ENCODE measurements around the gene PRRG4. TPM values are rescaled to one million over a fixed set of nuclear protein-coding genes. Genes with fewer than 3 reads are reported as not detected.
"Not testable (repeated sequence)": the region's sequence is repeated elsewhere in the genome, so short reads cannot be mapped to it uniquely, and the experiment has no call there.

PRRG4 gene
- total RNA-seq, 4 donors from 2014 or later = 1.7 to 6.7 (median 2.5) TPM

DNA sequence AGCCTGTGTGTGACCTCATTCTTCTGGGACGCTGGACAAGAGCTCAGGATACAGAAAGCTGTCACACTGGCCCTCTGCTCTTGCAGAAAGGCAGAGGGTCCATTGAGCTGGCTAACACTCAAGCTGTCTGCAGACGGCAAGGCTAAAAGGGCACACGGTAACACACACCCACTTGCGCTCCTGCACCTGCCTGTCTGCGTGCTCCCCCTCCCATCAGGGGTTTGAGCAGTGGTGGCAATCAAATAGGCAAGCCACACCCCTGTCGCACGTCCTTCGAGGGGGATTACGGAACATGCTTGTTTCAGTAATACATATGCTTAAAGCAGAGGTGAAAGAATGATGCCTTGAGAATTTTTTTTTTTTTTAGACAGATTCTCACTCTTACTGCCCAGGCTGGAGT lies 55.8 kb downstream of the PRRG4 start:
- H3K27ac ChIP-seq = no peak overlapping the region
- no peaks in the 10 kb centered on the region for H3K36me3 ChIP-seq
- WGBS, 2 donors (ENCODE audit: low coverage in 1 of 2) = 79 to 96% methylated on average over 4 to 5 of the region's 9 CpGs
- H3K4me1 ChIP-seq = no peaks in the 10 kb centered on the region
- H3K27me3 ChIP-seq = no peaks in the 10 kb centered on the region
- TF ChIP-seq POLR2A (IDR thresholded peaks at IDR 0.05) (no peak), POLR2AphosphoS5 (IDR thresholded peaks at IDR 0.05) (no peak), EP300 (IDR thresholded peaks at IDR 0.05) (no peak)
- TF ChIP-seq, protein P1, sequence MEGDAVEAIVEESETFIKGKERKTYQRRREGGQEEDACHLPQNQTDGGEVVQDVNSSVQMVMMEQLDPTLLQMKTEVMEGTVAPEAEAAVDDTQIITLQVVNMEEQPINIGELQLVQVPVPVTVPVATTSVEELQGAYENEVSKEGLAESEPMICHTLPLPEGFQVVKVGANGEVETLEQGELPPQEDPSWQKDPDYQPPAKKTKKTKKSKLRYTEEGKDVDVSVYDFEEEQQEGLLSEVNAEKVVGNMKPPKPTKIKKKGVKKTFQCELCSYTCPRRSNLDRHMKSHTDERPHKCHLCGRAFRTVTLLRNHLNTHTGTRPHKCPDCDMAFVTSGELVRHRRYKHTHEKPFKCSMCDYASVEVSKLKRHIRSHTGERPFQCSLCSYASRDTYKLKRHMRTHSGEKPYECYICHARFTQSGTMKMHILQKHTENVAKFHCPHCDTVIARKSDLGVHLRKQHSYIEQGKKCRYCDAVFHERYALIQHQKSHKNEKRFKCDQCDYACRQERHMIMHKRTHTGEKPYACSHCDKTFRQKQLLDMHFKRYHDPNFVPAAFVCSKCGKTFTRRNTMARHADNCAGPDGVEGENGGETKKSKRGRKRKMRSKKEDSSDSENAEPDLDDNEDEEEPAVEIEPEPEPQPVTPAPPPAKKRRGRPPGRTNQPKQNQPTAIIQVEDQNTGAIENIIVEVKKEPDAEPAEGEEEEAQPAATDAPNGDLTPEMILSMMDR (IDR thresholded peaks at IDR 0.05) = no peak
- no peak overlapping the region for H3K4me3 ChIP-seq
- no peaks in the 10 kb centered on the region for H3K9me3 ChIP-seq
- ATAC-seq = no peak

DNA sequence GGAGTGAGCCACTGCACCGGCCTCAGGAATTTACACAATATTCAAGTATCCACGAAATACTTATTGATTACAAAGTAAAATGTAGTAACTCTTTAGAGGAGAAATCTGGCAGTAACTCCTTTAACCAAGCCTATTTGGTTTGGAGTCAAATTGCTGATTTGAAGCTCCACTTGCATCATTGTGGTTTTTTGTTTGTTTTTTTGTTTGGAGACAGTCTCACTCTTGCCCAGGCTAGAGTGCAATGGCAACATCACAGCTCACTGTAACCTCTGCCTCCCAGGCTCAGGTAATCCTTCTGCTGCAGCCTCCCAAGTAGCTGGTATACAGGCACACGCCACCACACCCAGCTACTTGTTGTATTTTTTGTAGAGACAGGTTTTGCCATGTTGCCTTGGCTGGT lies 56.5 kb downstream of the PRRG4 start:
- H3K27me3 ChIP-seq = no peaks in the 10 kb centered on the region
- ATAC-seq = no peak
- TF ChIP-seq EP300 (IDR thresholded peaks at IDR 0.05) (no peak), POLR2A (IDR thresholded peaks at IDR 0.05) (no peak), POLR2AphosphoS5 (IDR thresholded peaks at IDR 0.05) (no peak)
- TF ChIP-seq, protein P1 (IDR thresholded peaks at IDR 0.05) = no peak
- 98 to 100% methylated on average over 2 to 3 of the region's 3 CpGs for WGBS, 2 donors (ENCODE audit: low coverage in 1 of 2)
- no peaks in the 10 kb centered on the region for H3K36me3 ChIP-seq
- H3K27ac ChIP-seq = no peak overlapping the region
- no peaks in the 10 kb centered on the region for H3K9me3 ChIP-seq
- H3K4me3 ChIP-seq = no peak overlapping the region
- peaks cover 0 to 1% (median 0%) of the 10 kb centered on the region in 3 donors for H3K4me1 ChIP-seq

DNA sequence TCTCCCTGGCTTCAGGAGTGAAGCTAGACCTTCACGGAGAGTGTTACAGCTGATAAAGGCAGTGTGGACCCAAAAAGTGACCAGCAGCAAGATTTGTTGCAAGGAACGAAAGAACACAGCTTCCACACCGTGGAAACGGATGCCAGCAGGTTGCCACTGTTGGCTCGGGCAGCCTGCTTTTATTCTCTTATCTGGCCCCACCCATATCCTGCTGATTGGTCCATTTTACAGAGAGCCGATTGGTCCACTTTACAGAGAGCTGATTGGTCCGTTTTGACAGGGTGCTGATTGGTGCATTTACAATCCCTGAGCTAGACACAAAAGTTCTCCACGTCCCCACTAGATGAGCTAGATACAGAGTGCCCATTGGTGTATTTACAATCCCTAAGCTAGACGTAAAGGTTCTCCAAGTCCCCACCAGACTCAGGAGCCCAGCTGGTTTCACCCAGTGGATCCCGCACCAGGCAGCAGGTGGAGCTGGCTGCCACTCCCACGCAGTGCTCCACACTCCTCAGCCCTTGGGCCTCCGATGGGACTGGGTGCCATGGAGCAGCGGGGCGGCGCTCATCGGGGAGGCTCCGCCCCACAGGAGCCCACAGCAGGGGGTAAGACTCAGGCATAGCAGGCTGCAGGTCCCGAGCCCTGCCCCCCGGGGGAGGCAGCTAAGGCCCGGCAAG lies 58.1 kb downstream of the PRRG4 start:
- ATAC-seq, H3K27ac ChIP-seq, H3K9me3 ChIP-seq, H3K36me3 ChIP-seq, H3K27me3 ChIP-seq, H3K4me1 ChIP-seq, H3K4me3 ChIP-seq: not testable (repeated sequence)
- WGBS, 2 donors (ENCODE audit: low coverage in 1 of 2) = 96 to 100% methylated on average over 2 to 7 of the region's 20 CpGs

DNA sequence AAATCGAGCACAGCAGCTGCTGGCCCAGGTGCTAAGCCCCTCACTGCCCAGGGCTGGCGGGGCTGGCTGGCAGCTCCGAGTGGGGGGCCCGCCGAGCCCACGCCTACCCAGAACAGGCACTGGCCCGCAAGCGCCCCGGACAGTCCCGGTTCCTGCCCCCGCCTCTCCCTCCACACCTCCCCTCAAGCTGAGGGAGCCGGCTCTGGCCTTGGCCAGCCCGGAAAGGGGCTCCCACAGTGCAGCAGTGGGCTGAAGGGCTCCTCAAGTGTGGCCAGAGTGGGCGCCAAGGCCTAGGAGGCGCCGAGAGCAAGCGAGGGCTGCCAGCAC lies 58.6 kb downstream of the PRRG4 start:
- not testable (repeated sequence) for H3K4me3 ChIP-seq, ATAC-seq, H3K36me3 ChIP-seq, H3K27ac ChIP-seq, H3K4me1 ChIP-seq, H3K9me3 ChIP-seq, H3K27me3 ChIP-seq
- no CpG with 5 or more reads among the region's 17 CpGs for WGBS, 2 donors (ENCODE audit: low coverage in 1 of 2)

DNA sequence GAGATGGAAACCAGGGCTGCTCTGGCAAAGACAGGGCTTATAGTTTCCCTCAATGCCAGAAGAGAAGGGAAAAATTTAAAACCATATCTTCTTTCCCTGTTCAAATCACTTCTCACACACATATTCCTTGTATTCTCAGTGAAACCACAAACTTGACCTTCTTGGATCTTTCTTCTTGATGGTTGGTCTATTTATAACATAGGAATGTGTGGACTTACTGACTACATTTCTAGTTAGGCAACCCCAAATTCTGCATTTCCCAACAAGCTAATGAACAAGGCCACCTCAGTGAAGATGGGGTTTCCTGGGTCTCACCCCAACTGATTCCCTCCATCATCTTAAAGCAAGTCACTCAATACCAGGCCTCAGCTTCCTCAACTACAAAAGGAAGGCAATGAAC lies 59.1 kb downstream of the PRRG4 start:
- H3K4me1 ChIP-seq = peaks cover 0 to 10% (median 0%) of the 10 kb centered on the region in 3 donors
- H3K27ac ChIP-seq = no peak overlapping the region
- no peak for ATAC-seq
- H3K4me3 ChIP-seq = no peak overlapping the region
- H3K9me3 ChIP-seq = no peaks in the 10 kb centered on the region
- H3K36me3 ChIP-seq = no peaks in the 10 kb centered on the region
- no peak for TF ChIP-seq POLR2A (IDR thresholded peaks at IDR 0.05)
- no peak for TF ChIP-seq EP300 (IDR thresholded peaks at IDR 0.05)
- TF ChIP-seq, protein P1 (IDR thresholded peaks at IDR 0.05) = no peak
- TF ChIP-seq POLR2AphosphoS5 (IDR thresholded peaks at IDR 0.05) = no peak
- H3K27me3 ChIP-seq = no peaks in the 10 kb centered on the region

DNA sequence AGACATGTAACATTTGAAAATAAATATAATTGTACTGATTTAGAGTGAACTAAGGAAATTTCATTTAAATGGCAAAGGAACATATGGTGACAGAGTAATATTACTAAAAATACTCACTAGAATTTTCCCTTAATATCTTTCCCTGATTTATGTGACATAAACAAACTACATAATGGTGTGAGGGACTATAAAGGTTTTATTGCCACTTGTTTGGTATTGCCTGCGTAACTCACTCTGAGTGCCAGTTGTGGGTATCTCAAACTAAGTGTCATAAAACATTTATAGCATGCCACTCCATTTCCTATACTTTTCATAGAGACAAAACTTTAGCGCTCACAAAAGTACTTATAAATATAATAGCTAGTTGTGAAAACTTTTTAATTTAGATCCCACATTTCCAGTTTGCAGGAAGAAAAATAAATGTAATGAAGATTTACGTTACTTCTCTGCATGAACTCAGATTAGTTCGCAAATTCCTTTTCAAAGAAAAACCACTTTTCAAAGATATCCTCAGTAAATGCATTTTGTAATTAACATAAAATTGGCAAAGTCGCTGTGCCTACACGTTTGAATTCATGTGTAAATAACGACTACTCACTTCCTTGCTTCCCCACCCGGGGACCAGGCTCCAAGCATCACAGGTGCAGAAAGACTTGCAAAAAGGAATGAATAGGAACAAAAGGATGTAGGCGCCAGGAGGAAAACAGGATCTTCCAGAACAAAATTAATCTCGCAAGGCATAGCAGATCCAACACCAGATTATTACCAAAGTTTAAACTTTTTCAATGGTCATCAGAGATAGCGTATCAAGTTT lies 61.3 kb downstream of the PRRG4 start:
- Histone ChIP-seq H3K27ac (no peak overlapping the region), H3K9me3 (no peaks in the 10 kb centered on the region), H3K4me3 (no peak overlapping the region), H3K36me3 (no peaks in the 10 kb centered on the region), H3K4me1 (peaks cover 0 to 31% (median 0%) of the 10 kb centered on the region in 3 donors), H3K27me3 (no peaks in the 10 kb centered on the region)
- TF ChIP-seq, protein P1 (IDR thresholded peaks at IDR 0.05) = no peak
- no peak for TF ChIP-seq POLR2AphosphoS5 (IDR thresholded peaks at IDR 0.05)
- TF ChIP-seq EP300 (IDR thresholded peaks at IDR 0.05) = no peak
- no peak for TF ChIP-seq POLR2A (IDR thresholded peaks at IDR 0.05)
- 66 to 68% methylated on average over 11 of the region's 11 CpGs for WGBS, 2 donors (ENCODE audit: low coverage in 1 of 2)
- no peak for ATAC-seq

All from gastroesophageal sphincter (tissue), 4 donors.